Panc1 (cell line): Measurements from ENCODE around the gene BTG4. TPM values are rescaled to one million over a fixed set of nuclear protein-coding genes. Genes with fewer than 3 reads are reported as not detected.

Source experiments
- ATAC-seq: fragments of 200-7000 bp; cut with Tn5 transposase; 2 replicates; pipeline ENCODE4 v1.9.1; 2020; ENCODE audit warnings: mild to moderate bottlenecking, moderate library complexity
- BruUV-seq: library from RNA; stranded (reverse); fragments of 400-500 nt; replicated peaks from 2 replicates; lab custom pipeline; 2021; lab: Mats Ljungman, UMichigan
- CTCF ChIA-PET: fragments of 300-600 bp; sonication (Branson Sonifier 250); formaldehyde crosslinking; loops from one replicate; lab custom pipeline; 2022; ENCODE audit warnings: antibody characterized with exemption; lab: Charles Lee
- POLR2A ChIA-PET: fragments of 300-600 bp; sonication (Branson Sonifier 250); formaldehyde crosslinking; loops from one replicate; lab custom pipeline; 2022; ENCODE audit warnings: antibody characterized with exemption; lab: Charles Lee
- DNase-seq: peaks from one replicate; pipeline ENCODE4 v3.0.0-alpha.2; 2010; ENCODE audit warnings: low read depth, low spot score
- H3K27ac ChIP-seq: 2 replicates; pipeline ENCODE4 v1.5.1; 2011; ENCODE audit warnings: mild to moderate bottlenecking, low read length, inconsistent platforms
- H3K27me3 ChIP-seq: fragments of 200-500 bp; sonication (Bioruptor generic); 2 replicates; pipeline ENCODE4 v1.6.0; 2014; ENCODE audit warnings: low read length, inconsistent platforms; ENCODE audit not compliant: control insufficient read depth, insufficient read depth
- H3K36me3 ChIP-seq: fragments of 200-500 bp; sonication (Bioruptor generic); 2 replicates; pipeline ENCODE4 v1.5.1; 2014; ENCODE audit warnings: inconsistent platforms, mild to moderate bottlenecking, low read length, moderate library complexity; ENCODE audit not compliant: control insufficient read depth, insufficient read depth
- H3K4me1 ChIP-seq: 2 replicates; pipeline ENCODE4 v1.5.1; 2011; ENCODE audit warnings: inconsistent platforms, mild to moderate bottlenecking, low read length, moderate library complexity; ENCODE audit not compliant: control insufficient read depth, insufficient read depth
- H3K4me3 ChIP-seq, 2 experiments: 2 replicates each; pipeline ENCODE4 v1.5.1; 2011 to 2012; ENCODE audit warnings: low read depth in 2 of 2, low read length in 2 of 2, mild to moderate bottlenecking in 2 of 2, inconsistent platforms in 1 of 2, moderate library complexity in 1 of 2
- H3K9me3 ChIP-seq: fragments of 200-500 bp; sonication (Bioruptor generic); 2 replicates; pipeline ENCODE4 v1.5.1; 2014; ENCODE audit warnings: low read depth, mild to moderate bottlenecking, inconsistent platforms, low read length, moderate library complexity; ENCODE audit not compliant: control insufficient read depth, insufficient read depth
- POLR2AphosphoS5 ChIP-seq: IDR thresholded peaks from 2 replicates; pipeline ENCODE4 v1.6.1; 2012; ENCODE audit warnings: mild to moderate bottlenecking, low read depth, low read length, moderate library complexity
- SIN3A ChIP-seq: IDR thresholded peaks from 2 replicates; pipeline ENCODE4 v1.6.1; 2012; ENCODE audit warnings: low read depth, mild to moderate bottlenecking, low read length, moderate library complexity, borderline replicate concordance; ENCODE audit not compliant: insufficient read depth
- TCF7L2 ChIP-seq: IDR thresholded peaks from 2 replicates; pipeline ENCODE4 v1.6.1; 2011; ENCODE audit warnings: mild to moderate bottlenecking, low read depth, low read length, inconsistent platforms
- in situ Hi-C: cut with HindIII; loops from 2 replicates; pipeline ENCODE4 v1.10.0; 2016; ENCODE audit warnings: low sequenced_read_pairs, low pct_unique_long_range_greater_than_20kb
- intact Hi-C: fragments of 100-400 bp; cut with micrococcal nuclease; formaldehyde crosslinking; loops from one replicate; pipeline ENCODE4 v1.10.0; 2022; ENCODE audit not compliant: unreplicated experiment
- total RNA-seq: library from RNA; stranded (reverse); gene quantifications from one replicate; pipeline ENCODE4 v1.2.1, GENCODE V29; 2021; ENCODE audit not compliant: unreplicated experiment
- TF ChIP-seq, protein P1 (sequence below), 2 experiments: IDR thresholded peaks; 2 replicates each; pipeline ENCODE4 v1.6.1; 2011 to 2012; ENCODE audit warnings: low read depth in 2 of 2, control low read depth in 1 of 2, low read length in 1 of 2, mild to moderate bottlenecking in 1 of 2, moderate library complexity in 1 of 2; ENCODE audit not compliant: insufficient read depth in 1 of 2
- TF ChIP-seq, protein P2 (sequence below): fragments of 450-650 bp; IDR thresholded peaks from 2 replicates; pipeline ENCODE4 v1.5.1; 2017; ENCODE audit warnings: mild to moderate bottlenecking

BTG4 gene
- total RNA-seq, 1 experiment from 2014 or later, result not detected

DNA sequence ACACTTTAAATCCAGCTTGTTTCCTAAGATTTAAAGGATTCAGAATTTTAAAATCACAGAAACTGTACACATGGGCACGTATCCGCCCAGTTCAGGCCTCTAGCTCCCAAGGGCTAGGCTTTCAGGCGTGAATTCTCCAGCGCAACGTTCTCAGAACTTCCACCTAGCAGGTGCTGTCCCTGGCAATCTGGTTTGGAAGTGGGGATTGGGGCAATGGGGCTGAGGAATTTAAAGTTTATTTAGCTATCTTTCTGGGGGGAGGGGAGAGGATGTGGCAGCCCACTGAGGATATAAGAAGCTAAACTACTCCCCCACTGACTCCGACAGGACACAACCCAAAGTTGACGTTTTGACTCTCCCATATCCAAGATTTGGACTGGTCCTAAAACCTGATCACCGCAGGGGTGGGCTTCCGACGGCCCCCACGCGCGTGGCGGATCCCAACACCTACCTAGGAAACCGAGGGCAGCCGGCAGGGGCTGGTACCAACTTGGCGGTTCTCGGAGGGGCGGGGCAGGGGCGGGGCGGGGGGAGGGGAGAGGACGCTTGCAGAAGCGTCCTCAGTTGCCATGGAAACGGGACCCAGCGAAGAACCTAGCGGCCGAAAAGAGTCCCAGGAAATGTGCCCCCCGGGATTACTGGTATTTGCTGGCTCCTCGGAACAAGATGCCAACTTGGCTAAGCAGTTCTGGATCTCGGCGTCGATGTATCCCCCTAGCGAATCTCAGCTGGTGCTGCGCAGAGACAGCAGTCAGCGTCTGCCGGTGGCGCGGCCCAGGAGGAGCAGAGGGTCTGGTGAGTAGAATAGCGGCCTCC, 2.2 kb upstream of the BTG4 start, which contains the start of gene HOATZ:
Gene HOATZ (plus strand): TSS at position 563 of the 816 bp plus-strand sequence. CDS start 7 bp downstream, at position 570.
- CTCF ChIA-PET, result no interaction called here
- intact Hi-C loops (no loop called here), in situ Hi-C loops (no loop called here)
- ATAC-seq (peak; percentile 81), DNase-seq (no peak)
- peaks cover 9% of the 10 kb centered on the region for H3K27me3 ChIP-seq
- H3K4me1 ChIP-seq, result no peaks in the 10 kb centered on the region
- H3K36me3 ChIP-seq, result no peaks in the 10 kb centered on the region
- BruUV-seq, result no TSS peak
- peak within 1 kb of the TSS; percentile 31 to 47 for H3K4me3 ChIP-seq
- no peaks in the 10 kb centered on the region for H3K9me3 ChIP-seq
- TF ChIP-seq, protein P1, sequence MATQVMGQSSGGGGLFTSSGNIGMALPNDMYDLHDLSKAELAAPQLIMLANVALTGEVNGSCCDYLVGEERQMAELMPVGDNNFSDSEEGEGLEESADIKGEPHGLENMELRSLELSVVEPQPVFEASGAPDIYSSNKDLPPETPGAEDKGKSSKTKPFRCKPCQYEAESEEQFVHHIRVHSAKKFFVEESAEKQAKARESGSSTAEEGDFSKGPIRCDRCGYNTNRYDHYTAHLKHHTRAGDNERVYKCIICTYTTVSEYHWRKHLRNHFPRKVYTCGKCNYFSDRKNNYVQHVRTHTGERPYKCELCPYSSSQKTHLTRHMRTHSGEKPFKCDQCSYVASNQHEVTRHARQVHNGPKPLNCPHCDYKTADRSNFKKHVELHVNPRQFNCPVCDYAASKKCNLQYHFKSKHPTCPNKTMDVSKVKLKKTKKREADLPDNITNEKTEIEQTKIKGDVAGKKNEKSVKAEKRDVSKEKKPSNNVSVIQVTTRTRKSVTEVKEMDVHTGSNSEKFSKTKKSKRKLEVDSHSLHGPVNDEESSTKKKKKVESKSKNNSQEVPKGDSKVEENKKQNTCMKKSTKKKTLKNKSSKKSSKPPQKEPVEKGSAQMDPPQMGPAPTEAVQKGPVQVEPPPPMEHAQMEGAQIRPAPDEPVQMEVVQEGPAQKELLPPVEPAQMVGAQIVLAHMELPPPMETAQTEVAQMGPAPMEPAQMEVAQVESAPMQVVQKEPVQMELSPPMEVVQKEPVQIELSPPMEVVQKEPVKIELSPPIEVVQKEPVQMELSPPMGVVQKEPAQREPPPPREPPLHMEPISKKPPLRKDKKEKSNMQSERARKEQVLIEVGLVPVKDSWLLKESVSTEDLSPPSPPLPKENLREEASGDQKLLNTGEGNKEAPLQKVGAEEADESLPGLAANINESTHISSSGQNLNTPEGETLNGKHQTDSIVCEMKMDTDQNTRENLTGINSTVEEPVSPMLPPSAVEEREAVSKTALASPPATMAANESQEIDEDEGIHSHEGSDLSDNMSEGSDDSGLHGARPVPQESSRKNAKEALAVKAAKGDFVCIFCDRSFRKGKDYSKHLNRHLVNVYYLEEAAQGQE (IDR thresholded peaks at IDR 0.05; ENCODE audit: insufficient read depth in 1 of 2, low read depth in 2 of 2, low read length in 1 of 2), result no peak
- TF ChIP-seq, protein P2, sequence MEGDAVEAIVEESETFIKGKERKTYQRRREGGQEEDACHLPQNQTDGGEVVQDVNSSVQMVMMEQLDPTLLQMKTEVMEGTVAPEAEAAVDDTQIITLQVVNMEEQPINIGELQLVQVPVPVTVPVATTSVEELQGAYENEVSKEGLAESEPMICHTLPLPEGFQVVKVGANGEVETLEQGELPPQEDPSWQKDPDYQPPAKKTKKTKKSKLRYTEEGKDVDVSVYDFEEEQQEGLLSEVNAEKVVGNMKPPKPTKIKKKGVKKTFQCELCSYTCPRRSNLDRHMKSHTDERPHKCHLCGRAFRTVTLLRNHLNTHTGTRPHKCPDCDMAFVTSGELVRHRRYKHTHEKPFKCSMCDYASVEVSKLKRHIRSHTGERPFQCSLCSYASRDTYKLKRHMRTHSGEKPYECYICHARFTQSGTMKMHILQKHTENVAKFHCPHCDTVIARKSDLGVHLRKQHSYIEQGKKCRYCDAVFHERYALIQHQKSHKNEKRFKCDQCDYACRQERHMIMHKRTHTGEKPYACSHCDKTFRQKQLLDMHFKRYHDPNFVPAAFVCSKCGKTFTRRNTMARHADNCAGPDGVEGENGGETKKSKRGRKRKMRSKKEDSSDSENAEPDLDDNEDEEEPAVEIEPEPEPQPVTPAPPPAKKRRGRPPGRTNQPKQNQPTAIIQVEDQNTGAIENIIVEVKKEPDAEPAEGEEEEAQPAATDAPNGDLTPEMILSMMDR, result peak; percentile 46
- 0 out of 2 replicates have a peak, but pooled peaks have one; percentile 50 for TF ChIP-seq SIN3A
- no peak within 1 kb of the TSS for H3K27ac ChIP-seq
- POLR2A ChIA-PET, result no interaction called here

DNA sequence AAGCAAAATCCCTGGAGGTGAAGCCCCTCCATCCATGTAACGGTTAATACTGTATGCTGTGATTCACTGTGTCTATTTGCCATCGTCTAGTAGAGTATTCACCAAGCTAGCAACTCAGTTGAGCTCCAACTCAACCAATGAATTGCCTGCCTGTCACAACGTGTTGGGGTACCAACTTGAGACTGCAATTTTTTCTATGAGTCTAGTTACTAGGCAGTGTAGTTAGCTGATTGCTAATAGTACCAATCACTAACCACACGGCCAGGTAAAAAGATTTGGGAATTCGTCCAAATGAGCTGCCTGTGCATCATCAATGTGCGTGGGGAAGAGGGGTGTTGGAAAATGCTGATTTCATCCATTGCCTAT, 1.0 kb upstream of the BTG4 start:
- Histone ChIP-seq H3K9me3 (no peaks in the 10 kb centered on the region), H3K4me1 (no peaks in the 10 kb centered on the region), H3K4me3 (peak overlapping the region; percentile 43 to 49), H3K36me3 (no peaks in the 10 kb centered on the region), H3K27me3 (peaks cover 11% of the 10 kb centered on the region), H3K27ac (no peak overlapping the region)
- no peak for TF ChIP-seq TCF7L2
- TF ChIP-seq SIN3A, result no peak
- TF ChIP-seq, protein P1 (IDR thresholded peaks at IDR 0.05; ENCODE audit: insufficient read depth in 1 of 2, low read depth in 2 of 2, low read length in 1 of 2), result no peak
- TF ChIP-seq, protein P2, result no peak
- no peak for TF ChIP-seq POLR2AphosphoS5
- in situ Hi-C loops, result no loop called here
- CTCF ChIA-PET, result no interaction called here
- ATAC-seq (peak; percentile 74), DNase-seq (no peak)
- intact Hi-C loops, result no loop called here
- no TSS peak for BruUV-seq
- POLR2A ChIA-PET, result interaction anchor here (0.5 kb wide), 1 partner anchor 356 kb away, joined by 4 read pairs; no protein-coding TSS in a partner anchor
